HG03378 (cell line): ENCODE data around the gene C5orf47.
"Not testable (repeated sequence)": the region's sequence is repeated elsewhere in the genome, so short reads cannot be mapped to it uniquely, and the experiment has no call there.

Source experiments
- ATAC-seq: cut with Tn5 transposase; IDR thresholded peaks from one replicate; pipeline ENCODE4 v1.9.1; 2021; ENCODE audit warnings: mild to moderate bottlenecking, moderate library complexity; ENCODE audit not compliant: unreplicated experiment

The C5orf47 gene

DNA sequence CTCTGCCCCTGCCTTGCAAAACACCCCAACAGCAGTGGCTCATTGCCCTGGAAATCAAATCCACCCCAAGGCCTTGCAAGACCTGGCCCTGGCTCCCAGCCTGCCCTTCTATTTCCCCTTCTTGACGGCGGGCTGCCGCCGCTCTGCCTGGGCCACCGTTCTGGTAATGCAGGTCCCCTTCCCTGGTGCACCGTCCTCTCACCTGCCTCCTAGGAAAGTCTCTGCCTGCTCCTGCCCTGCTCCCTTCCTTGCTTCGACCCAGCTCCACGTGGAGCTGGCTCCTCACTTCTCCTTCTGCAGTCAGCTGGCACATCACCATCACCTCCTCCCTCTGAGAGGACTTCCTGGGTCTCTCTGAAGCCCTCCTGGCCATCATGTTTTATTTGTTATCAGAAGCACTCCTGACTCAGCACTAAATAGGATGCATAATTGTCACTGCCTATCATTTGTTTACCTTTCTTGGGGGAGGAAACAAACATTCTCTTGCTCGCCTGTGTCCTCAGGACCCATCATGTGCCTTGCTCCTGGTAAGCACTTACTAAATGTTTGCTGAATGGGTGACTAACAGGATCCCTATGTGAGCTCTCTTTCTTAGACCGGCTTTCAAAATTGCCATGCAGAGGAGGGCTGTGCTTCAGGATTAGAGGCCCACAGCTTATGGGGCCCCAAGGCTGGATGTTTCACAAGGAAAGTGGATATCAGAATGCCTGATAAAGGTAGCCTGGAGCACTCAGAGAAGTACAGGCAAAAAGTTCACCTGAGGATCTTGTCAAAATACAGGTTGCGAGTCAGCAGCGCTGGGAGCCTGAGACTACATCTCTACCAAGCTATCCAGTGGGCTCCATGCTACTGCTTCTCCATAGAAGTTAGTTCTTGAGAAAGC, 19.6 kb upstream of the C5orf47 start:
- ATAC-seq: no peak

DNA sequence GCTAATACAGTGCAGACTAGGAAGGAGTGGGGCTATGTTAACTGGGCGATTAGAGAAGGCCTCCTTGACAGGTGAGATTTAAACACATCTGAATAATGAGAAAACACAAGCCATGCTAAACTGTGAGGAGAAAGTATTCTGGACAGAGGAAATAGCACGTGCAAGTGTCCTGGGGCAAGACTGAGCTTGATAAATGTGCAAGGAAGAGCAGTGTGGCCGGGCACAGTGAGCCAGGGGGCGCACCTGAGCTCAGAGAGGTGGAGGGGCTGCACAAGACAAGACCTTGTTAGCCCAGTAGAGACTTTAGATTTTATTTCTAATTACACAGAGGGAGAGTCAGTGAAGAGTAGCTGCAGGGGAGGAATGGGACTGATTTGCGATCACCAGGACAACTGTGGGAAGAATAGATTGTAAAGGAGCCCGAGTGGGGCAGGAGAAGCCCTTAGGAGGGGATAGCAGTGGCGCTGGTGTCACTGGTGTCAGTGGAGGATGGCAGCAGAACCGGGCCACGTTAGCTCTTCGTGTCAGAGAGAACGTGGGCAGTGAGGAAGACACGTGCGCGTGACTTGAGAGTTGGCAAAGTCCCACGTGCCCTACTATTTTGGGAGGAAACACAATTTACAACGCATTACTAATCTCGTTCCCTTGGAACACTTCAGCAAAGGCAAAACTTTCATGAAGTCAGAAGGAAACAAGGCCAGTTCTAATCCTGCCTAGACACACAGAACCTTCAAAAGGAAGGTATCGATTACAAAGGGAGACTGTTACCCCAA, 17.9 kb upstream of the C5orf47 start:
- ATAC-seq: no peak

DNA sequence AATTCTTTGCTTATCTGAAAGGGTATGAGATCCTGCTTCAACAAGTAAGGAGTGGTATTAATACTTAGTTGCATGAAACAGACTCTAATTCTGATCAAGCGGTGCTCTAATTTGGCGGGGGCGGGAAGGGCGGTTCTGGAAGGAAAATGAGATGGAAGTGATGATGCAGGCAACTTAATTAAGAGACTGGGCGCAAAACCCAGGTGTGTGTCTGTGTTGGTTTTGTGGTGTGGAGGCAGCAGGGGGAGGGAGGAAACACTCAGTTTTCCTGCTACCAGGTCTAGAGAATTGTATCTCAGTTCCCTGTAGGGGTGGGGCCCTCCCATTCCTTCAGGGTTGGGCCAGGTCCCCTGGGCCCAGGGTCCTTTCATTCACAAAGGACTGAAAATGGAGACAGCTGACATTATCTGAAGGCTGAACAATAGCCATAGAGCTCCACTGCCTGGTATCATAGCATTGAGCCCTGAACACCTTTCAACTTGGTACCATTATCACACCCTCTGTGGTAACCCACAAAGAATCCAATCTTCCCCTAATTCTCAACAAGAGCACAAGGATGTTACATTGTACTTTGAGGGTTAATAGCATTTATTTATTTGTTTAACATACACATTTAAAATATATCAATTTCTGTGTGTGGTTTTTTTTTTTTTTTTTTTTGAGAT, 17.2 kb upstream of the C5orf47 start:
- no peak for ATAC-seq

DNA sequence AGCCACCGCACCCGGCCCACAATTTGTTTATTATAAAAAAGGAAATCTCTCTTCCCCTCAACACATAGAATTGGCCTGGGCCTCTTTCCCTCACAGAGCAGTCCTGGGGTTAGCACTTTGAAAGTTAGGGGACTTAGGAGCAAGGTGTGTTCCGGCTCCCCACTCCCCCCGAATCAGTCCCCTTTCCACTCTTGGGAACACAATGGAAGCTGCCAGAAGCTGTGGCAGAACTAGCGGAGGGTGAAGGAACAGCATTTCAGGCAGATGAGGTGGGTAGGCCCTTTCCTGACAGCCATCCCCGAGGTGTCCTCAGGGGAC, 16.4 kb upstream of the C5orf47 start:
- ATAC-seq: no peak

DNA sequence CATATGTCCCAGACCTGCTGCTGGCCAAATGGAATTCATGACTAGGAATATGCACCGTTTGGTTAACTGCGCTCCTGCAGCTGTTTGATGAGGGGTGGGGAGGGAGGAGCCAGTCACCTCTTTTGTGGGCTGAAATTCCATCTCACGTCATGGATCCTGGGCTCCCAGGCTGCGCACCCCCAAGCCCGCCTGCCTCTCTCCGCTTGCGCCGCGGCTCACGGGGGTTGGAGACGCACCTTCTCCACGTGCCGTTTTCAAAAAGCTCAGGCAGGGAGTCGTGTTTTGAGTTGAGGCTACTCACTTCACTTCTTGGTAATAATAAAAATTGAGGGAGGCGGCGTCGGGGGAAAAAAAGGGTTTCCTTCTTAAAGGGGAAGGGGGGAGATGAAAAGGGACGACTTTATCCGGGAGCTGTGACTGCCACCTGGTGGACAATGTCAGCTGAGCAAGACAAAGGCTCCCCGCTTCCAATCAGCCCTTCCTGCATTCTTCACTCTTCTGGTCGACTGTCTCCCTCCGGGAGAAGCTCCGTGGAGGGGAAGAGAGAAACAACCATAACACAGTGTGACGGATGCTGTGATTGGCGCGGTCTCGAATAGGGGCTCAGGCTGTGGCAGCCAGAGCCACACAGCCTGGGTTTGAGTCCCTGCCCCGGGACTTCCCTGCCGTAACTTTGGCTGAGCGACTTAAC, 15.9 kb upstream of the C5orf47 start:
- ATAC-seq: peak; percentile 51

DNA sequence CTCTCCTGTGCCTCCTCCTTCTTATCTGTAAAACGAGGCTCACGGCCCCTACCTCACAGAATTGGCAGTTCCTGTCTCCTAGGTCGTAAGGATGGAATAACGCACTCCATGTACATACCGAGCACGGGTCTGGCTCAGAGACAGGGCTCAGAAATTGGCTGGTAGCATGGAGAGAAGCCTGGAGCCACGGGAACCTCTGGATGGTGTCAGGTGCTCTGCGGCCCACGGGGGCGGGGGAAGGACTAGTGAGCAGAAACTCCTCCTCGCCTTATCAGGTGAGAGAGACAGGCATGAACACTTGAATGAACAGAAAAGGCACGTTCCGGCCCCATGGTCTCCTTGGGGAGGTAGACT, 15.4 kb upstream of the C5orf47 start:
- ATAC-seq: no peak

DNA sequence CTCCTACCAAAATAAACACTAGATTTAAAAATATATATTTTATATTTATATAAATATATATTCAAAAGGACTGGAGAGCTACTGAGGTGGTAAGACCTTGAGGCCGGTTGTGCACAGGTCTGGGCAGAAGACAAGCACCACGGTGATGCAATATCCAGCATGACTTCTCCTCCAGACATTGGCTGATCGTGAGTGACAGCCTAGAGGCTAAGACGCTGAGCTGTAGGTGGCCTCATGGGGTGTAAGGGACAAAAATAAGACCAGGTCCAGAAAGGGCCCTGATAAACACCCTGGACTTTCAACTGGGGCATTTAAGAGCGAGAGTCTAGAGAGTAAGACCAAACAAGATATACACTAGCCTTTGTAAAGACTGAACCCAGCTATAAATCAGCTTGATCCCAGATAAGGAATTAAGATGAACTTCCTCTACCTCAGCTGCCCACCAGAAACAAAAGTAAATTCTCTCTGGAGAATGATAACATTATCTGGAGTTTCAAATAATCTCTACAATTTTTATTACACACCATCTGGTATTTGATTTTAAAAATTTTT, 14.2 kb upstream of the C5orf47 start:
- no peak for ATAC-seq

DNA sequence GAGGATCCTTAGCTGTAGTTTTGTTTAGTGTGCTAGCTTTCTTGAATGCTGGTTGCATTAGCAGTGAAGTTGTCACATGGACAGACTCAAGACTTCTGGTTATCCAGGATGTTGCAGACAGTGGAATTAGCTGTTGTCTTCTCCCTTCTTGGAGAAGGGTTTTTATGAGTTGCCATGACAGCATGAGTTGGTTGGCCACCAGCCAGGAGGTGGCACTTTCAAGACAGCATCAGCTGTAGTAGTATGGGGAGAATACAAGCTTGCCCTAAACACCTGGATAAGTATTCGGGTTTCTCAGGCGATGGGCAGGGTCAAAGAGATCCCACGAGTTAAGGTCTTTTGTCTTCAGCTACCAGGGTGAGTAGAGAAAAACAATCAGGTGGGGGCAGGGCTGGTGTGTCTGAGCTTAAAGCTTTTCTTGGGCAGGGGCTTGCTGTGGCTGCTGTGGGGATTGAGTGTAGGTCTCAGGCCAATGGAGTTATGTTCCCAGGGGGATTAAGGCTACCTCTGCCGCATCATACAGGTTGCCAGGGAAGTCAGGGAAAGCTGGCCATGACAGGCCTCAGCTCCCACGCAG, 7.7 kb upstream of the C5orf47 start:
- ATAC-seq: no peak

DNA sequence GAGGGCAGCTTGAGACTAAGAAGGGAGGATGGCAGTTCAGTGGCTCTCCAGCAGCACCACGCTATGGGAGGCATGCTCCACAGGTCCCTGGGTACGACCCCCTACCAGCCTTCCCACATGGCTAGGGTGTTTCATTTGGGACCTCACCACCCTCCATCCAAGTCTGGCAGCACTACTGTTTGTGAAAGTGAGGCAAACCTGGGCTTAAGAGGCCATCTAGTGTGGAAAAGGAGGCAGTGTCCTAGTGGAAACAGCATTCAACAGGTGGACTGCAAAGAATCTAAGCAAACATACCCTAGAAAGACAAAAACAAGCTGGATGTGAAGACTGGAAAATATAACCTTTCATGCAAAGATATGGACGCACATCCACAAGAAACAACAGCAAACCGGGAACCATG, 4.8 kb upstream of the C5orf47 start:
- ATAC-seq: no peak

DNA sequence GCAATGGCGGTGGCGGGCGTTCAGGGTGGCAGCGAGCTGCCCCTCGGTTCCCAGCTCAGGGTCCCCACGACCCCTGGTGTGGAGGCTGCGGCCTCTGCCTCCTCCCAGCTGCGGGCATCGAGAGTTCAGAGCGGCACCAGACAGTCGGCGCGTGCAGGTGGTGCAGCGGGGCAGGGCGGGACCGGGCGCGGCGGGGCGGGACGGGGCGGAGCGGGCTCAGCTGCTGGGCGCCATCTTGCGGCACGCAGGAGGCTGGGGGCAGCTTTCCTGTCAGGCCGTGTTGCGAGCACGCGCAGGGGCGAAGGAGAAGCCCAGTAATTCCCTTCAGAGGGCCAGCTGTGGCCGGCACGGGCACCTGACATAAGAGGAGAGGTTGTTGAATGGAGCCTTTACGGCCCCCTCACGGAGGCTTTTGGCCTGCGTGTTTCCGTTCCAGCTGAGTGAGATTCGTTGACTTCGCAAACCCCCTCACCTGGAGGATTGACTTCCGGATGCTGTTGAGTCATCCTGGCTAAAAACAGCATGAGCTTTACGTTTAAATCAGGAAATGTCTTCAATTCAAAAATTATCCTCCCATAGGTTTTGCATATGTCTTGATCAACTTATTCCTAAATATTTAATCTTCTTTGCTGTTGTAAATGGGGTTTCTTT, 587 bp downstream of the C5orf47 start:
- ATAC-seq: no peak

DNA sequence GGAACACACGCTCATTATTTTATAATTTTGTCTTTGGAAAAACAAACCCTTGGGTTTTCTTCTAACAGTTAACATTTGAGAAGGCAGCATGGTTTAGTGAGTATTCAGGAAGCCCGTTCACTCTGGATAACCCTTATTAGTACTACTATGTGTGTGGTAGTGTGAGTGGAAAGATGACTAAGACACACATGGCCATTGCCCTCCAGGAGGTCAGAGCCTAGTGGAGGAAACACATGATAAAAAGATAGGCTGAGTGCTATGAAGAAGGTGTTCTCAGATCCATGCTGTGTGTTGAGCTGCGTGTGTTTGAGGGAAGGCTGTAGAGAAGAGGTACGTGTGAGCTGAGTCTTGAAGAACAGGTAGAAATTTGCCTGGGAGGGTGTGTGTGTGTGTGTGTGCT, 8.4 kb downstream of the C5orf47 start:
- no peak for ATAC-seq

DNA sequence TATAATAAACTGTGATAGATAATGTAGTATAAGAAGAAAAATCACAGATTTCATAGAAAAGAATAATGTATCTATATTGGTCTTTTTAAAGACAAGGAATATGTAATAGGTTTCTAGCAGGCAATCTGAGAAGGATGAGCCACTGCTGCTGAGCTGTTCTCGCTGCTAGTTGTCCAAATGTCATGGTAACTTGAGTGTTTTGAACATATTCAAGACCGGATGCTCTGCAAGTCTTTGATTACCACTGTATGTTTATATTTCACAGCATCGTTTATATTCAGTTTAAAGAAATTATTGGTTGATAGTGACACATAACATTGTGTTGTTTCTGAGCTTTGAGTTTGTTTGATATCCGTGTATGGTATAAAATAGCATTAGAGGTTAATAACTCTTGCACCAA, 9.6 kb downstream of the C5orf47 start:
- ATAC-seq: no peak

DNA sequence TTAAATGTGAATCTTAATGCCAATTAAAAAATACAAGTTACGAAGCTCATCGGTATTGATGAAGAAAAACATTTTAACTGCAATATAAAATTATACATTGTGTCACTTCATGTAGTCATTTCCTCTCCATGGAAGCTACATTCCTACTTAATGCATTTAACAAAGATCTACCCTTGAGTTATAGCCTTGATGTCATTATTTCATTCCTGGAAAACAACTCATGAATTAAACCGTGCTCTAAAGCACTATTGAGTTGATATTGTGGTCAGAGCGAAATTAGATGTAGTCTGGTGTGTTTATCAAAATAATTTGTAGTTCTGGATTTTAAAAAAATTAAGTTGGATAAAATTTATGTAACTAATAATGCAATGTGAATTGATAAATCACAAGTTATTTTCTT, 11.1 kb downstream of the C5orf47 start:
- ATAC-seq: no peak

DNA sequence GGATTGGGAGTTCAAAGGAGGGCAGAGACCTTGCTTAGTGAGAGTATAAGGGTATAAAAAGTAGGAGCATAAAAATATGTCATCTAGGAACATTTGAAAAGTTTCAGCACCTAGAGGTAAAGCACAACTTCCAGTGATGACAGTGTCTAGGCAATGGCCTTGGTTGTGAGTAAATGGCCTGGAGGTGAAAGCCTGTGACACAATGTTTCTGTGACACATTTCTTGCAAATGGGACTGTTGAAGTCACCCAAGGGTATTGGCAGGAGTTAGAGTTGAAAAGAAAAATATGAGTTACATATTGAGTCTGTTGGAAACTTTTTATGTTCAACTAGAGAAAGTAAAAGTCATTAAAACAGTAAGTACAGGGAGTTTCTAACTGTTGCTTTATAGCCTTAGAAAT, 14.8 kb downstream of the C5orf47 start:
- ATAC-seq: no peak

DNA sequence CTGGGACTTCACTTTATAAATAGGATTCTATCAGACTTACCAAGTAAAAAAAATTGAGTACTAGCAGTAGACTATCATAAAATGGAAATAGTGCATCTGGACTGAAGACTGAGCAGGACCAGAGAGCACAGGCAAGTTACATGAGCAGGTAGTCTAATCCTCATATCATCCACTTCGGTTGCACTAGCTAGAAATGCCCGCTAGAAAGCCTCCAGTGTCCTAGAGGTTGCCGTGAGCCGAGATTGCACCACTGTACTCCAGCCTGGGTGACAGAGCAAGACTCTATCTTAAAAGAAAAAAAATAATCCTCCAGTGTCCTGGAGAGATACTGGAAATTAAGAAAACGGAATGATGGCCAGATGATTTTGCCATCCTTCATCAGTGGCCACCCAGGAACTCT, 20.0 kb downstream of the C5orf47 start:
- no peak for ATAC-seq

DNA sequence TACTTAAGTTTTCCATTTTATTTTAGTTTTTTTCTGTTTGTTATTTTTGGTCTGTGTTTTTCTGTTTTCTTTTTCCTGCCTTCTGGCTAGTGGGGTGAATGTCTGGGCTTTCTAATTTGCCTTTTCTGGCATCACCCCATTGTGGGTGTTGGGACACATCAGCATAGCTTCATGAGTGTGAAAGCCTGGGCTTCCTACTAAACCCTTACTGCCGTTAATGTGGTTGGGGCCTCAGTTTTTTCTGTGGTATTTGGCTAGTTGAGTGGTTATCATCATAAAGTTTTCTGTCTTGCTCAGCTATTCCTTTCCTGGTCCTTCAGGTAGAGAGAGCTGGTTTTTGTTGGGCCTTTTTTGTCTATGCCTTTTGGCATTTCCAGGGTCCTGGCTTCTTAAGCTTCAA, 21.4 kb downstream of the C5orf47 start:
- ATAC-seq: no peak

DNA sequence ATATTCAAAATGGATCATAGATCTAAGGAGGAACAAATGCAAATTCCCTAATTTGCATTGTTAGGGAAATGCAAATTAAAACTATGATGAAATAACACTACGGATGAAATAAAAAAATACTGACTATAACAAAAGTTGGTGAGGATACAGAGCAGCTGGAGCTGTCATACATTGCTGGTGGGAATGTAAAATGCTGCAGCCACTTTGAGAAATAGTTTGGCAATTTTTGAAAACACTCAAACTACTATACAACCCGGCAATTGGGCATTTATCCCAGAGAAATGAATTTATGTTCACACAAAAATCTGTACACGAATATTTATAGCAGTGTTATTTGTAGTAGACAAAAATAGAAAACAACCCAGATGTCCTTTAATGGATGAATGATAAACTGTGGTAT, 22.5 kb downstream of the C5orf47 start:
- no peak for ATAC-seq

DNA sequence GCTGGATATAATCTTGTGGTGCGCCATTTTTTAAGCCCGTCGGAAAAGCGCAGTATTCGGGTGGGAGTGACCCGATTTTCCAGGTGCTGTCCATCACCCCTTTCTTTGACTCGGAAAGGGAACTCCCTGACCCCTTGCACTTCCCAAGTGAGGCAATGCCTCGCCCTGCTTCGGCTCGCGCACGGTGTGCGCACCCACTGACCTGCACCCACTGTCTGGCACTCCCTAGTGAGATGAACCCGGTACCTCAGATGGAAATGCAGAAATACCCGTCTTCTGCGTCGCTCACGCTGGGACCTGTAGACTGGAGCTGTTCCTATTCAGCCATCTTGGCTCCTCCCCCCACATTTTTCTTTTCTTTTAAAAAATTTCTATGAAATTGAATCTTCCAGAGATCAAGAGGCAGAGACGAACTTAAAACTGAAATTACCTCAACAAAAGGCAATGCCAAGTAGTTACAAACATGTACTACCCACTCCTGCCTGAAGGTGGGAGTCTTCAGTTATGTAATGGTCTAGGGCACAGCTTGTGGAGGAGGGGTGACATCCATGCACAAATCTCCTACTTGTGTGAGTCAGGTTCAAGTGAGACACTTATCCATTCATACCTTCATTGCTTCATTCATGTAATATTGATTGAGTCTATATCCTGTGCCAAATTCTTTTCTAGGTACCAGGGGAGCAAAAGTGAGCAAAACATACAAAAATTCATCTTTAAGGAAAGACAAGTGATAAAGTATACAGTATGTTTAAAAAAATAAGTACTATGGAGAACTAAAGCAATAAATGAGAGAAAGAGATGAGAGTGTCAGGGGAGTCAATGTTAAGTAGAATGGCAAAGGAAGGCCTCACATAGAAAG, 31.3 kb downstream of the C5orf47 start:
- ATAC-seq: not testable (repeated sequence)

DNA sequence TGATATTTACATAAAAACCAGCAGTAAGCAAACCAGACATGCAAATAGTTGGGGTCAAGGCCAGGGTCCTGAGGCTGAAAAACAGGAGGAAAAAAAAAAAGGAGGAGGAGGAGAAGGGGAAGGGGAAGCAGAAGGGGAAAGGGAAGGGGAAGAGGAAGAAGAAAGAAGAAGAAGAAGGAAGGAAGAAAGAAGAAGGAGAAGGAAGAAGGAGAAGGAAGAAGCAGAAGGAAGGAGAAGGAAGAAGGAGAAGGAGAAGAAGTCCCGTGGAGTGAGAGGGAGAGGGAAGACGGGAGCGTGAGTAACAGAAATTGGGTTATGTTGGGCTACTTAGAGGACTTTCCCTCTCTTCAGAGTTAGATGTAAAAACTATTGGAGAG, 31.9 kb downstream of the C5orf47 start:
- no peak for ATAC-seq
